ENCODE measurements around the gene FGFR2. TPM values are rescaled to one million over a fixed set of nuclear protein-coding genes. Genes with fewer than 3 reads are reported as not detected.

The FGFR2 gene
- total RNA-seq, 1 experiment from 2014 or later, result 286 TPM

DNA sequence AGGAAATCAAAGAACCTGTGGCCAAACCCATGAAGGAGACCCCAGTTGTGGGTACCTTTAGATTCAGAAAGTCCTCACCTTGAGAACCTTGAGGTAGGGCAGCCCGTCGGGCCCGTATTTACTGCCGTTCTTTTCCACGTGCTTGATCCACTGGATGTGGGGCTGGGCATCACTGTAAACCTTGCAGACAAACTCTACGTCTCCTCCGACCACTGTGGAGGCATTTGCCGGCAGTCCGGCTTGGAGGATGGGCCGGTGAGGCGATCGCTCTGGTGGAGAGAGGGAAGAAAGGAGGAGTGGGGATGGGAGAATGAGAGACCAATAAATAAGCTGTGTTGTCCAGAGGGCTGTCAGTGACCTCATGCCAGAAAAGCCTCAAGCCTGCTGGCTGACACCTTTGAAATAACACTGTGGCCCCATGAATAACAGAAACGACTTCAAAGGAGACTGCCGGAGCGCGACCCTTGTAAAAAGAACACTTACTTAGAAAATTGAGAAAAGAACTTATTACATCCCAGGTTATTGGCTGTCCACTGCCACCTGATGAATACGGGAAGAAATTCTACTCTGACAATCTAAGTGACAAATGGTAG is 78.2 kb downstream of the FGFR2 start:
- Histone ChIP-seq H3K9me3 (no peaks in the 10 kb centered on the region), H3K4me3 (ENCODE audit: low read depth, low read length) (no peak overlapping the region), H3K27me3 (replicated peaks; ENCODE audit: control insufficient read depth, insufficient read depth, low read length) (no peaks in the 10 kb centered on the region), H3K36me3 (ENCODE audit: control insufficient read depth, insufficient read depth, low read length) (peaks cover 7% of the 10 kb centered on the region), H3K4me1 (peaks cover 22% of the 10 kb centered on the region)
- TF ChIP-seq CTCF (IDR thresholded peaks at IDR 0.05; ENCODE audit: insufficient read depth in 1 of 2, low read depth in 1 of 2, low read length in 1 of 2, severe bottlenecking in 1 of 2, unreplicated experiment in 1 of 2), result no peak
- ChIA-PET CTCF (no interaction called here), POLR2A (no interaction called here)
- no TSS peak for BruUV-seq (replicated peaks)
- peaks cover 91% of the 10 kb centered on the region for H3K36me3 Mint-ChIP-seq (ENCODE audit: insufficient read depth, unreplicated experiment)
- peak overlapping the region; percentile 48 for H3K27ac Mint-ChIP-seq (ENCODE audit: unreplicated experiment)
- H3K4me3 Mint-ChIP-seq (ENCODE audit: unreplicated experiment), result no peak overlapping the region
- intact Hi-C loops (cut with micrococcal nuclease; ENCODE audit: unreplicated experiment), result no loop called here
- DNase-seq, result no peak
- peaks cover 33% of the 10 kb centered on the region for H3K4me1 Mint-ChIP-seq (ENCODE audit: low read depth, unreplicated experiment)
- H3K27me3 Mint-ChIP-seq (ENCODE audit: insufficient read depth, unreplicated experiment), result no peaks in the 10 kb centered on the region
- H3K9me3 Mint-ChIP-seq (ENCODE audit: unreplicated experiment), result no peaks in the 10 kb centered on the region

GRCh38 chr10:121519411-121519810 is 78.8 kb downstream of the FGFR2 start:
- Histone ChIP-seq H3K36me3 (ENCODE audit: control insufficient read depth, insufficient read depth, low read length) (peaks cover 12% of the 10 kb centered on the region), H3K4me1 (peaks cover 28% of the 10 kb centered on the region), H3K9me3 (no peaks in the 10 kb centered on the region), H3K4me3 (ENCODE audit: low read depth, low read length) (no peak overlapping the region), H3K27me3 (replicated peaks; ENCODE audit: control insufficient read depth, insufficient read depth, low read length) (no peaks in the 10 kb centered on the region)
- Mint-ChIP-seq H3K27ac (ENCODE audit: unreplicated experiment) (peak overlapping the region; percentile 48), H3K27me3 (ENCODE audit: insufficient read depth, unreplicated experiment) (no peaks in the 10 kb centered on the region), H3K36me3 (ENCODE audit: insufficient read depth, unreplicated experiment) (peaks cover 91% of the 10 kb centered on the region), H3K4me3 (ENCODE audit: unreplicated experiment) (no peak overlapping the region), H3K9me3 (ENCODE audit: unreplicated experiment) (no peaks in the 10 kb centered on the region), H3K4me1 (ENCODE audit: low read depth, unreplicated experiment) (peaks cover 36% of the 10 kb centered on the region)
- TF ChIP-seq CTCF (IDR thresholded peaks at IDR 0.05; ENCODE audit: insufficient read depth in 1 of 2, low read depth in 1 of 2, low read length in 1 of 2, severe bottlenecking in 1 of 2, unreplicated experiment in 1 of 2), result no peak
- ChIA-PET POLR2A (no interaction called here), CTCF (no interaction called here)
- no peak for DNase-seq
- BruUV-seq (replicated peaks), result no TSS peak
- intact Hi-C loops (cut with micrococcal nuclease; ENCODE audit: unreplicated experiment), result no loop called here

DNA sequence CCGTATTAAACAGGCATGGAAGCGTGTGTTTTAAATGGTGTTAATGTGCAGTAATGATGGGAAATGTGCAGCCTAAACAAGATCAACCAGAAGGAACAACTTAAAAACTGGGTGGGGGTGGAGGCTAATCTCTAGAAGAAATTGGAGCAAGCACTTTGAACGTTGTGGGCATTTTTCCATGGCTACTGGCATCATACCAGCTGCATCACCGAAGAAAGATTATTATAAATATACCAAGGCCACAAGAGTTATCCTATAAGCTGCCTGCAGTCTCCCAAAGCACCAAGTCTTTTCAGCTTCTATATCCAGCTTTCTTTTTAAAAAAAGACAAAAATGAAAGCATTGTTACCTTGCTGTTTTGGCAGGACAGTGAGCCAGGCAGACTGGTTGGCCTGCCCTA is 79.9 kb downstream of the FGFR2 start:
- BruUV-seq (replicated peaks), result no TSS peak
- H3K4me1 Mint-ChIP-seq (ENCODE audit: low read depth, unreplicated experiment), result peaks cover 40% of the 10 kb centered on the region
- no peaks in the 10 kb centered on the region for H3K9me3 Mint-ChIP-seq (ENCODE audit: unreplicated experiment)
- peaks cover 93% of the 10 kb centered on the region for H3K36me3 Mint-ChIP-seq (ENCODE audit: insufficient read depth, unreplicated experiment)
- H3K27ac Mint-ChIP-seq (ENCODE audit: unreplicated experiment), result no peak overlapping the region
- ChIA-PET POLR2A (no interaction called here), CTCF (no interaction called here)
- intact Hi-C loops (cut with micrococcal nuclease; ENCODE audit: unreplicated experiment), result no loop called here
- no peak for DNase-seq
- Histone ChIP-seq H3K27me3 (replicated peaks; ENCODE audit: control insufficient read depth, insufficient read depth, low read length) (no peaks in the 10 kb centered on the region), H3K4me1 (peaks cover 30% of the 10 kb centered on the region), H3K9me3 (no peaks in the 10 kb centered on the region), H3K36me3 (ENCODE audit: control insufficient read depth, insufficient read depth, low read length) (peaks cover 12% of the 10 kb centered on the region), H3K4me3 (ENCODE audit: low read depth, low read length) (no peak overlapping the region)
- H3K4me3 Mint-ChIP-seq (ENCODE audit: unreplicated experiment), result no peak overlapping the region
- no peak for TF ChIP-seq CTCF (IDR thresholded peaks at IDR 0.05; ENCODE audit: insufficient read depth in 1 of 2, low read depth in 1 of 2, low read length in 1 of 2, severe bottlenecking in 1 of 2, unreplicated experiment in 1 of 2)
- H3K27me3 Mint-ChIP-seq (ENCODE audit: insufficient read depth, unreplicated experiment), result no peaks in the 10 kb centered on the region
